Measurements from ENCODE around the gene PGLYRP4. TPM values are rescaled to one million over a fixed set of nuclear protein-coding genes. Genes with fewer than 3 reads are reported as not detected.

The PGLYRP4 gene
- total RNA-seq, 1 donor from 2014 or later = not detected

- Mint-ChIP-seq H3K36me3 (ENCODE audit: low read depth) (no peaks in the 10 kb centered on the region), H3K27me3 (ENCODE audit: insufficient read depth) (peaks cover 18% of the 10 kb centered on the region), H3K4me1 (ENCODE audit: low read depth) (no peaks in the 10 kb centered on the region), H3K9me3 (no peaks in the 10 kb centered on the region), H3K27ac (no peak overlapping the region), H3K4me3 (no peak overlapping the region)
- no peak for DNase-seq (ENCODE audit: low spot score)
- intact Hi-C loops (cut with micrococcal nuclease) = no loop called here
Measured at GRCh38 chr1:153368495-153368894, 19.9 kb upstream of the PGLYRP4 start.

DNA sequence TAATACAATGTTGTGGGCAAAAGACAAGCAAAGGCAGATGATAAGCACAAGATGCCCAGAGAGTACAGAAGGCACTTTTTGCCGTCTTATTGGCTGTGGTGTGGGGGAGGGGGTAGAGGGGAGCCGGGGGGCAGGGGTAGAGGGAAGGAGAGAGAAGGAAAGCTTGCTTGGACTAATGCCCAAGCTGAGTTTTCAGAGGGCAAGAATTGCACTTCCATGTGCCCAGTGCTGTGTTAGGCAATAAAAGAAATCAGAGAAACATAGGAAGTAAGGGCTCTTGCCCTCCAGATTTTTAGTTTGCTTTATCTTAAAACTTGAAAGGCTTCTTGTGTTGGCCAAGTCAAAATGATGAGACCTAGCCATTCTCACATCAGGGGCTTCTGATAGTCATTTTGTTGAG lies 18.4 kb upstream of the PGLYRP4 start:
- Mint-ChIP-seq H3K9me3 (no peaks in the 10 kb centered on the region), H3K36me3 (ENCODE audit: low read depth) (no peaks in the 10 kb centered on the region), H3K4me1 (ENCODE audit: low read depth) (no peaks in the 10 kb centered on the region), H3K4me3 (no peak overlapping the region), H3K27ac (no peak overlapping the region), H3K27me3 (ENCODE audit: insufficient read depth) (peaks cover 14% of the 10 kb centered on the region)
- intact Hi-C loops (cut with micrococcal nuclease) = no loop called here
- no peak for DNase-seq (ENCODE audit: low spot score)

GRCh38 chr1:153366261-153366660 lies 17.6 kb upstream of the PGLYRP4 start:
- H3K36me3 Mint-ChIP-seq (ENCODE audit: low read depth) = no peaks in the 10 kb centered on the region
- H3K27me3 Mint-ChIP-seq (ENCODE audit: insufficient read depth) = peaks cover 13% of the 10 kb centered on the region
- DNase-seq (ENCODE audit: low spot score) = no peak
- H3K4me1 Mint-ChIP-seq (ENCODE audit: low read depth) = no peaks in the 10 kb centered on the region
- intact Hi-C loops (cut with micrococcal nuclease) = no loop called here
- no peak overlapping the region for H3K27ac Mint-ChIP-seq
- no peaks in the 10 kb centered on the region for H3K9me3 Mint-ChIP-seq
- H3K4me3 Mint-ChIP-seq = no peak overlapping the region

- intact Hi-C loops (cut with micrococcal nuclease) = no loop called here
- no peaks in the 10 kb centered on the region for H3K9me3 Mint-ChIP-seq
- H3K36me3 Mint-ChIP-seq (ENCODE audit: low read depth) = no peaks in the 10 kb centered on the region
- no peak overlapping the region for H3K4me3 Mint-ChIP-seq
- no peak overlapping the region for H3K27ac Mint-ChIP-seq
- no peaks in the 10 kb centered on the region for H3K4me1 Mint-ChIP-seq (ENCODE audit: low read depth)
- DNase-seq (ENCODE audit: low spot score) = no peak
- peaks cover 12% of the 10 kb centered on the region for H3K27me3 Mint-ChIP-seq (ENCODE audit: insufficient read depth)
Measured at GRCh38 chr1:153365696-153366095, 17.1 kb upstream of the PGLYRP4 start.

GRCh38 chr1:153364766-153365666 lies 16.4 kb upstream of the PGLYRP4 start:
- no peak overlapping the region for H3K27ac Mint-ChIP-seq
- H3K9me3 Mint-ChIP-seq = no peaks in the 10 kb centered on the region
- intact Hi-C loops (cut with micrococcal nuclease) = no loop called here
- H3K4me3 Mint-ChIP-seq = no peak overlapping the region
- H3K27me3 Mint-ChIP-seq (ENCODE audit: insufficient read depth) = peaks cover 12% of the 10 kb centered on the region
- no peaks in the 10 kb centered on the region for H3K4me1 Mint-ChIP-seq (ENCODE audit: low read depth)
- no peak for DNase-seq (ENCODE audit: low spot score)
- no peaks in the 10 kb centered on the region for H3K36me3 Mint-ChIP-seq (ENCODE audit: low read depth)

GRCh38 chr1:153364156-153364555 lies 15.5 kb upstream of the PGLYRP4 start:
- no peaks in the 10 kb centered on the region for H3K4me1 Mint-ChIP-seq (ENCODE audit: low read depth)
- intact Hi-C loops (cut with micrococcal nuclease) = no loop called here
- no peak for DNase-seq (ENCODE audit: low spot score)
- no peak overlapping the region for H3K27ac Mint-ChIP-seq
- no peaks in the 10 kb centered on the region for H3K36me3 Mint-ChIP-seq (ENCODE audit: low read depth)
- no peaks in the 10 kb centered on the region for H3K9me3 Mint-ChIP-seq
- H3K27me3 Mint-ChIP-seq (ENCODE audit: insufficient read depth) = peaks cover 7% of the 10 kb centered on the region
- H3K4me3 Mint-ChIP-seq = no peak overlapping the region

- Mint-ChIP-seq H3K36me3 (ENCODE audit: low read depth) (no peaks in the 10 kb centered on the region), H3K4me1 (ENCODE audit: low read depth) (peaks cover 3% of the 10 kb centered on the region), H3K27me3 (ENCODE audit: insufficient read depth) (peaks cover 7% of the 10 kb centered on the region), H3K27ac (no peak overlapping the region), H3K4me3 (no peak overlapping the region), H3K9me3 (no peaks in the 10 kb centered on the region)
- intact Hi-C loops (cut with micrococcal nuclease) = no loop called here
- DNase-seq (ENCODE audit: low spot score) = no peak
Measured at GRCh38 chr1:153363641-153364040, 15.0 kb upstream of the PGLYRP4 start.

DNA sequence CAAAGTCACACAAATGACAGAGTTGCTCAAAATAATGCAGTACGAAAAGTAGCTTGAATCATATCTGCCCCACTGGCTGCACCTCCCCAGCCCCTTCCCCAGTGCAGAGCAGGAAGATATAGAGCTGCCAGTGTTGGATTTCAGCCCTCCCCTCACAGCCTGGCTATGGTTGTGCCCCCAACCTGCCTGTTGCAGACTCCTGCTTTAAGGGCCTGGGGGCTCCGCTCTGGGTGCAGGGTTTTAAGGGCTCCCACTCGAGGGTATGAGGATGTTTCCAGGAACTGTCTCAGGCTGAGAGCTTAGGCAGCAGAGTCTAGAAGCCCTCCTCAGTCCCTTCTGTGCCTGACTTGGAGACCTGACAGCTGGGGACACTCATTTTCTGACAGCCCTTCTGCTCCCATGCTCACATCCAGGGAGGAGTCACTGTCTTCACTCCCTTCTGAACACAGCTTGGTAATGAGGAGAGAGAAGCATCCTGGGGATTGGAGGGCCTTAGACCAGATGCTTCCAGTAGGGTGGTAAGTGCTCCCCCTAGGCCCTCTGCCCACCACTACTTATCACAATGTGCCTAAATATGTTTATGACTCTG lies 13.6 kb upstream of the PGLYRP4 start:
- no peak for DNase-seq (ENCODE audit: low spot score)
- Mint-ChIP-seq H3K4me1 (ENCODE audit: low read depth) (peaks cover 15% of the 10 kb centered on the region), H3K4me3 (no peak overlapping the region), H3K27ac (no peak overlapping the region), H3K27me3 (ENCODE audit: insufficient read depth) (peaks cover 4% of the 10 kb centered on the region), H3K9me3 (no peaks in the 10 kb centered on the region), H3K36me3 (ENCODE audit: low read depth) (no peaks in the 10 kb centered on the region)
- intact Hi-C loops (cut with micrococcal nuclease) = no loop called here

DNA sequence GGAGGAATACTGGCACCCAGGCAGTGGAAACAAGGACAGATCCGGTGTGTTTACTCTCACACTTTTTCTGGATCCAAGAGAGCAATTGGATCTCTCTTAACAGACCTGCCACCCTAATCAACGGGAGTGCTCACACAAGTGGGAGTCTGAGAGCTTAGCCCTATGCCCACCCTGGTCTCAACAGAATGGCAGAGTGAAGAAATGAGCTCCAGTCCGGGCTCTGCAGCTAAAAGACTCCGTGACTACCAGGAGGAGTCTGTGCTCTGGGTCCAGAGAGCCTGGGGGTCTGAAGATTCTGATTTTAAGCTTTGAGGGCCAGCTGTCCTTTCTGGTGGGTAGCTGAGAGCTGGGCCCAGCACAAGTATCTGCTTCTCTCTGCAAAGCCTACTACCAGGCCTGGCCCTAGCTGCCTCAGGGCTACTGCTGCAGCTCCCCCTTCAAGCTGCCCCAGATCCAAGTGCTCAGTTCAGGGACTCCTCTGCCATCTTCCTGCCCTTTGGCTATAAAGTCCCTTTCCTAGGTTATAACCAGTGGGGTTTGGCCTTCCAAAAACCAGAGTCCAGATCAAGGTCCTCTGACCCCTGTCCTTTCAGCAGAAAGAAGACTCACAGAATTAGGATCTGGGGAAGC lies 13.0 kb upstream of the PGLYRP4 start:
- no peak for DNase-seq (ENCODE audit: low spot score)
- intact Hi-C loops (cut with micrococcal nuclease) = no loop called here
- Mint-ChIP-seq H3K9me3 (no peaks in the 10 kb centered on the region), H3K27me3 (ENCODE audit: insufficient read depth) (peaks cover 4% of the 10 kb centered on the region), H3K4me1 (ENCODE audit: low read depth) (peaks cover 22% of the 10 kb centered on the region), H3K27ac (no peak overlapping the region), H3K36me3 (ENCODE audit: low read depth) (no peaks in the 10 kb centered on the region), H3K4me3 (no peak overlapping the region)

DNA sequence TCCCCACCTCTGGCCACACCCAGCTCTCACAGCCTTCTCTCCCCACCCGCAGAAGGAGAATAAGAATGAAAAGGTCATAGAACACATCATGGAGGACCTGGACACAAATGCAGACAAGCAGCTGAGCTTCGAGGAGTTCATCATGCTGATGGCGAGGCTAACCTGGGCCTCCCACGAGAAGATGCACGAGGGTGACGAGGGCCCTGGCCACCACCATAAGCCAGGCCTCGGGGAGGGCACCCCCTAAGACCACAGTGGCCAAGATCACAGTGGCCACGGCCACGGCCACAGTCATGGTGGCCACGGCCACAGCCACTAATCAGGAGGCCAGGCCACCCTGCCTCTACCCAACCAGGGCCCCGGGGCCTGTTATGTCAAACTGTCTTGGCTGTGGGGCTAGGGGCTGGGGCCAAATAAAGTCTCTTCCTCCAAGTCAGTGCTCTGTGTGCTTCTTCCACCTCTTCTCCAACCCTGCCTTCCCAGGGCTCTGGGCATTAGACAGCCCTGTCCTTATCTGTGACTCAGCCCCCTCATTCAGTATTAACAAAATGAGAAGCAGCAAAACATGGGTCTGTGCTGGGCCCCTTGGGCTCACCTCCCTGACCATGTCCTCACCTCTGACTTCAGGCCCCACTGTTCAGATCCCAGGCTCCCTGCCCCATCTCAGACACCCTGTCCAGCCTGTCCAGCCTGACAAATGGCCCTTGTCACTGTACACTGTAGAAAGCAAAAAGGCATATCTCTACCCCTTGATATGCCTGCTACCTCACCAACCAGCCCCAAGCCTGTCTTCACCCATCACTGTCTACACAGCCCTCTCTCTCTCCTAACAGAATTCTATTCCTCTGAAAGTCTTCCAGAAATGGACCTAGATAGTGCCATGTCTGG lies 12.2 kb upstream of the PGLYRP4 start:
- intact Hi-C loops (cut with micrococcal nuclease) = no loop called here

GRCh38 chr1:153360190-153360589 lies 11.5 kb upstream of the PGLYRP4 start:
- DNase-seq (ENCODE audit: low spot score) = no peak
- Mint-ChIP-seq H3K27ac (no peak overlapping the region), H3K4me3 (no peak overlapping the region), H3K27me3 (ENCODE audit: insufficient read depth) (peaks cover 4% of the 10 kb centered on the region), H3K36me3 (ENCODE audit: low read depth) (no peaks in the 10 kb centered on the region), H3K9me3 (no peaks in the 10 kb centered on the region), H3K4me1 (ENCODE audit: low read depth) (peaks cover 28% of the 10 kb centered on the region)
- intact Hi-C loops (cut with micrococcal nuclease) = no loop called here

More for the DNA sequence above, 12.2 kb upstream of the PGLYRP4 start:
- Mint-ChIP-seq H3K4me3 (no peak overlapping the region), H3K27ac (no peak overlapping the region), H3K4me1 (ENCODE audit: low read depth) (peaks cover 28% of the 10 kb centered on the region), H3K9me3 (no peaks in the 10 kb centered on the region), H3K27me3 (ENCODE audit: insufficient read depth) (peaks cover 4% of the 10 kb centered on the region), H3K36me3 (ENCODE audit: low read depth) (no peaks in the 10 kb centered on the region)
- DNase-seq (ENCODE audit: low spot score) = no peak

DNA sequence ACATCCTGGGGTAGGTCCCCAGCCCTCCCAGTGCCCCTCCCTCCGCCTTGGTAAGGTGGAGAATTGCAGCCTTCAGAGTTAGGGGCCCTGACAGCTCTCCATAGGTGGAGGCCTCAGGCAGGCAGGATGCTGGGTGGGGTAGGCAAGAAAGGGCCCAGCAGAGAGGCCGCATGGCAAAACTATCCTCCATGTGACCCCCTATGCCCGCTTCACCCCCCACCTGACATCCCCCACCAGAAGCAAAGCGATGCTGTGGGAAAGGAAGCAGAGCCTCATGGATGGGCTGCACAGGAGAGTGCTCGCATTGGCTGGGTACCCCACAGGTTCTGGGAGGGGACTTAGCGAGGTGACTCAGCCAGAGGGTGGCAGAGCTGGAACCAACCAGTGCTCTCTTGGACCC lies 10.6 kb upstream of the PGLYRP4 start:
- peaks cover 28% of the 10 kb centered on the region for H3K4me1 Mint-ChIP-seq (ENCODE audit: low read depth)
- intact Hi-C loops (cut with micrococcal nuclease) = loop anchor here (10.0 kb wide), 2 partner anchors 256 to 386 kb away; partner anchors contain the start of genes S100A14 and S100A16
- no peaks in the 10 kb centered on the region for H3K36me3 Mint-ChIP-seq (ENCODE audit: low read depth)
- H3K4me3 Mint-ChIP-seq = no peak overlapping the region
- no peaks in the 10 kb centered on the region for H3K9me3 Mint-ChIP-seq
- DNase-seq (ENCODE audit: low spot score) = no peak
- peaks cover 7% of the 10 kb centered on the region for H3K27me3 Mint-ChIP-seq (ENCODE audit: insufficient read depth)
- no peak overlapping the region for H3K27ac Mint-ChIP-seq

Data from activated T-helper 1 cell treated with anti-CD3 and anti-CD28 coated beads, Interleukin-12 subunit alpha, Interleukin-12 subunit beta, Interleukin-2, Interleukin-4 antibody, amounts not matched to agents 30 ng/mL and 10 ng/mL and 1 ng/mL, durations not matched to agents 14 hours and 24 hours and 36 hours (primary cell).